H1 (cell line): Measurements from ENCODE around the gene CPA2. TPM values are rescaled to one million over a fixed set of nuclear protein-coding genes. Genes with fewer than 3 reads are reported as not detected.

Experiments
- CTCF ChIA-PET: fragments of 300-600 bp; sonication (Branson Sonifier 250); formaldehyde crosslinking; loops from one replicate; lab custom pipeline; 2021; ENCODE audit not compliant: partially characterized antibody; lab: Charles Lee
- POLR2A ChIA-PET: fragments of 300-600 bp; sonication (Branson Sonifier 250); formaldehyde crosslinking; loops from one replicate; lab custom pipeline; 2021; ENCODE audit warnings: inconsistent platforms; ENCODE audit not compliant: partially characterized antibody; lab: Charles Lee
- DNase-seq, 2 experiments: peaks; one replicate each; pipeline versions ENCODE4 v3.0.0 to v3.0.0-alpha.2; 2010 to 2022; ENCODE audit warnings: low spot score in 2 of 2, low read depth in 1 of 2, mixed read lengths in 1 of 2
- FAIRE-seq: peaks from 2 replicates; lab custom pipeline; 2011; peaks lifted over from hg19 to GRCh38; lab: Jason Lieb, UNC
- H2AFZ ChIP-seq: 2 replicates; pipeline ENCODE4 v1.8.1; 2012; ENCODE audit warnings: low read length, inconsistent platforms
- H2AK5ac ChIP-seq: 2 replicates; pipeline ENCODE4 v1.6.1; 2013; ENCODE audit warnings: low read depth, low read length
- H2BK120ac ChIP-seq: replicated peaks from 2 replicates; pipeline ENCODE3; 2013; ENCODE audit warnings: low read depth, low read length, inconsistent platforms
- H2BK12ac ChIP-seq: 2 replicates; pipeline ENCODE4 v1.6.1; 2013; ENCODE audit warnings: low read depth, low read length
- H2BK15ac ChIP-seq: 2 replicates; pipeline ENCODE4 v1.6.1; 2013; ENCODE audit warnings: low read length
- H2BK20ac ChIP-seq: 2 replicates; pipeline ENCODE4 v1.6.1; 2013; ENCODE audit warnings: low read length
- H2BK5ac ChIP-seq: 2 replicates; pipeline ENCODE4 v1.6.1; 2013; ENCODE audit warnings: low read depth, low read length
- H3K14ac ChIP-seq: 2 replicates; pipeline ENCODE4 v1.6.1; 2013; ENCODE audit warnings: inconsistent platforms; ENCODE audit not compliant: insufficient read length
- H3K18ac ChIP-seq: 2 replicates; pipeline ENCODE4 v1.6.1; 2013; ENCODE audit warnings: low read length; ENCODE audit errors: extremely low read depth
- H3K23ac ChIP-seq: 2 replicates; pipeline ENCODE4 v1.6.1; 2013; ENCODE audit warnings: inconsistent platforms; ENCODE audit not compliant: insufficient read length
- H3K23me2 ChIP-seq: 2 replicates; pipeline ENCODE4 v1.6.1; 2013; ENCODE audit warnings: low read depth, low read length
- H3K27ac ChIP-seq: 2 replicates; pipeline ENCODE4 v1.6.1; 2011; ENCODE audit warnings: low read depth, low read length, inconsistent platforms
- H3K27me3 ChIP-seq, 4 experiments: replicated peaks in 1 of 4; 1 replicate in 1 of 4; 2 replicates in 3 of 4; pipeline versions ENCODE4 v1.6.1 to v1.8.1; 2011 to 2013; ENCODE audit warnings: low read length in 3 of 4, mild to moderate bottlenecking in 3 of 4, inconsistent platforms in 2 of 4, mixed read lengths in 2 of 4, moderate library complexity in 1 of 4; ENCODE audit not compliant: control insufficient read depth in 3 of 4, insufficient read depth in 3 of 4; ENCODE audit errors: extremely low read depth in 1 of 4
- H3K36me3 ChIP-seq, 4 experiments: 2 replicates each; pipeline versions ENCODE4 v1.6.1 to v1.8.1; 2011 to 2013; ENCODE audit warnings: mild to moderate bottlenecking in 4 of 4, low read length in 3 of 4, moderate library complexity in 2 of 4, control low read depth in 1 of 4, inconsistent platforms in 1 of 4; ENCODE audit not compliant: insufficient read depth in 4 of 4, control insufficient read depth in 2 of 4
- H3K4ac ChIP-seq: replicated peaks from 2 replicates; pipeline ENCODE3; 2013; ENCODE audit warnings: low read length, low read depth, mixed read lengths, inconsistent platforms; ENCODE audit not compliant: insufficient read length
- H3K4me1 ChIP-seq, 4 experiments: replicated peaks in 1 of 4; 1 replicate in 1 of 4; 2 replicates in 3 of 4; pipeline versions ENCODE4 v1.6.1 to v1.8.1; 2011 to 2013; ENCODE audit warnings: low read length in 3 of 4, inconsistent platforms in 2 of 4, mixed read lengths in 1 of 4; ENCODE audit not compliant: insufficient read depth in 4 of 4, control insufficient read depth in 3 of 4
- H3K4me2 ChIP-seq, 2 experiments: 2 replicates each; pipeline versions ENCODE4 v1.6.1 to v1.8.1; 2011 to 2013; ENCODE audit warnings: low read depth in 2 of 2, low read length in 2 of 2, control low read depth in 1 of 2, inconsistent platforms in 1 of 2, mild to moderate bottlenecking in 1 of 2; ENCODE audit not compliant: insufficient read depth in 1 of 2
- H3K4me3 ChIP-seq, 4 experiments: fragments of 200-600, 300-600 bp in 1 of 4; sonication (generic), shearing (Covaris generic), sonication (Bioruptor Twin) in 1 of 4; 2 replicates each; pipeline versions ENCODE4 v1.5.1 to v1.8.1; 2011 to 2016; ENCODE audit warnings: low read length in 4 of 4, low read depth in 3 of 4, control low read depth in 2 of 4, inconsistent platforms in 2 of 4, mild to moderate bottlenecking in 2 of 4, mixed read lengths in 1 of 4, moderate library complexity in 1 of 4; ENCODE audit not compliant: insufficient read depth in 2 of 4; ENCODE audit errors: extremely low read depth in 1 of 4
- H3K56ac ChIP-seq: replicated peaks from 2 replicates; pipeline ENCODE3; 2013; ENCODE audit warnings: low read depth, mild to moderate bottlenecking, mixed read lengths, low read length, inconsistent platforms; ENCODE audit not compliant: insufficient read length
- H3K79me1 ChIP-seq: 2 replicates; pipeline ENCODE4 v1.6.1; 2013; ENCODE audit warnings: low read depth, low read length, control low read depth
- H3K79me2 ChIP-seq, 2 experiments: 2 replicates each; pipeline versions ENCODE4 v1.6.1 to v1.8.1; 2012 to 2013; ENCODE audit warnings: low read length in 2 of 2, mild to moderate bottlenecking in 2 of 2, inconsistent platforms in 1 of 2; ENCODE audit not compliant: insufficient read depth in 2 of 2, control insufficient read depth in 1 of 2
- H3K9ac ChIP-seq, 4 experiments: replicated peaks in 1 of 4; 1 replicate in 1 of 4; 2 replicates in 3 of 4; pipeline versions ENCODE4 v1.6.1 to v1.8.1; 2011 to 2013; ENCODE audit warnings: low read depth in 3 of 4, low read length in 3 of 4, control low read depth in 2 of 4, mild to moderate bottlenecking in 2 of 4, moderate library complexity in 2 of 4, inconsistent platforms in 1 of 4; ENCODE audit errors: extremely low read depth in 1 of 4
- H3K9me3 ChIP-seq, 2 experiments: 2 replicates each; pipeline versions ENCODE4 v1.6.1 to v1.8.1; 2012 to 2013; ENCODE audit warnings: mild to moderate bottlenecking in 2 of 2, moderate library complexity in 2 of 2, control low read depth in 1 of 2, inconsistent platforms in 1 of 2, low read depth in 1 of 2, low read length in 1 of 2, mixed read lengths in 1 of 2; ENCODE audit not compliant: insufficient read depth in 2 of 2
- H4K20me1 ChIP-seq, 2 experiments: replicated peaks in 1 of 2; 2 replicates each; pipeline versions ENCODE3 to v1.8.1; 2011 to 2013; ENCODE audit warnings: inconsistent platforms in 2 of 2, low read length in 2 of 2, mild to moderate bottlenecking in 1 of 2; ENCODE audit not compliant: insufficient read depth in 2 of 2, control insufficient read depth in 1 of 2
- H4K5ac ChIP-seq: 2 replicates; pipeline ENCODE4 v1.6.1; 2013; ENCODE audit warnings: low read length, low read depth, mixed read lengths, inconsistent platforms; ENCODE audit not compliant: insufficient read length
- H4K8ac ChIP-seq: 2 replicates; pipeline ENCODE4 v1.8.0; 2013; ENCODE audit warnings: mild to moderate bottlenecking, moderate library complexity, low read length, inconsistent platforms; ENCODE audit not compliant: insufficient read depth; ENCODE audit errors: extremely low read depth
- H4K91ac ChIP-seq: replicated peaks from 2 replicates; pipeline ENCODE3; 2013; ENCODE audit warnings: low read length, mixed read lengths, inconsistent platforms; ENCODE audit not compliant: insufficient read length
- BACH1 ChIP-seq: IDR thresholded peaks from 2 replicates; pipeline ENCODE4 v1.6.1; 2012; ENCODE audit warnings: low read length, improper control_type of control experiment
- MAFK ChIP-seq: IDR thresholded peaks from 2 replicates; pipeline ENCODE4 v1.6.1; 2012; ENCODE audit warnings: low read depth, mild to moderate bottlenecking, improper control_type of control experiment, low read length
- NANOG ChIP-seq: IDR thresholded peaks from 2 replicates; pipeline ENCODE4 v1.6.1; 2011; ENCODE audit warnings: low read length, low read depth, mild to moderate bottlenecking, inconsistent platforms; ENCODE audit not compliant: insufficient read depth, poor library complexity, severe bottlenecking
- NRF1 ChIP-seq: IDR thresholded peaks from 2 replicates; pipeline ENCODE4 v1.6.1; 2011; ENCODE audit warnings: mild to moderate bottlenecking, low read depth, low read length, improper control_type of control experiment
- RAD21 ChIP-seq, 2 experiments: IDR thresholded peaks in 1 of 2; conservative IDR thresholded peaks in 1 of 2; 2 replicates each; pipeline ENCODE4 v1.6.1; 2011; ENCODE audit warnings: low read depth in 2 of 2, low read length in 2 of 2, improper control_type of control experiment in 1 of 2, inconsistent platforms in 1 of 2, mild to moderate bottlenecking in 1 of 2, moderate library complexity in 1 of 2
- RNF2 ChIP-seq: fragments of 200-900, 300-1000 bp; sonication (generic); IDR thresholded peaks from 2 replicates; pipeline ENCODE4 v1.7.1; 2016; ENCODE audit warnings: borderline replicate concordance, low read depth, mild to moderate bottlenecking, antibody characterized with exemption, low read length; ENCODE audit not compliant: poor library complexity, severe bottlenecking; ENCODE audit errors: missing control alignments
- RXRA ChIP-seq: IDR thresholded peaks from 2 replicates; pipeline ENCODE4 v1.6.1; 2011; ENCODE audit warnings: low read depth, mild to moderate bottlenecking, low read length, moderate library complexity; ENCODE audit not compliant: insufficient read depth
- SIRT6 ChIP-seq: IDR thresholded peaks from one replicate; pipeline ENCODE4 v1.7.1; 2012; ENCODE audit warnings: low read length, inconsistent platforms
- TBP ChIP-seq: IDR thresholded peaks from 2 replicates; pipeline ENCODE4 v1.6.1; 2011; ENCODE audit warnings: low read depth, low read length, improper control_type of control experiment
- TCF12 ChIP-seq: IDR thresholded peaks from 2 replicates; pipeline ENCODE4 v1.6.1; 2011; ENCODE audit warnings: low read depth, mild to moderate bottlenecking, low read length
- TEAD4 ChIP-seq: IDR thresholded peaks from 2 replicates; pipeline ENCODE4 v1.6.1; 2012; ENCODE audit warnings: low read depth, low read length, inconsistent platforms, mixed read lengths
- USF2 ChIP-seq: IDR thresholded peaks from 2 replicates; pipeline ENCODE4 v1.6.1; 2011; ENCODE audit warnings: low read length, improper control_type of control experiment
- WGBS, 2 experiments: shearing (Covaris generic) in 1 of 2; methylation state at CpG; one replicate each; pipeline versions ENCODE4 v1.1.6 to v1.1.7; 2013 to 2015; ENCODE audit warnings: low lambda C conversion rate in 2 of 2, mixed read lengths in 2 of 2, inconsistent platforms in 1 of 2, low coverage in 1 of 2, missing lambda C conversion rate in 1 of 2; ENCODE audit not compliant: insufficient replicate concordance in 2 of 2, insufficient coverage in 1 of 2, insufficient read length in 1 of 2; ENCODE audit errors: extremely low coverage in 1 of 2, missing lambda C conversion rate in 1 of 2; 5-methylcytosine and 5-hydroxymethylcytosine counted together
- polyA plus RNA-seq, 7 experiments: library from polyadenylated mRNA; depleted of rRNA in 3 of 7; stranded (reverse) in 5 of 7; unstranded in 2 of 7; fragments of >200 nt in 5 of 7; fragments of 200-250 nt in 2 of 7; gene quantifications; 1 replicate in 5 of 7; 2 replicates in 1 of 7; 4 replicates in 1 of 7; pipeline versions ENCODE4 v1.2.1 to v1.2.3, GENCODE V29; 2011 to 2013; ENCODE audit warnings: missing spikeins in 2 of 7, mixed read lengths in 2 of 7
- total RNA-seq: library from RNA; stranded (reverse); fragmentation: NEBNext Ultra II Directional; extraction: Animal tissue kit (Norgen Biotek cat#: 25700); gene quantifications from 2 replicates; pipeline ENCODE4 v1.2.1, GENCODE V29; 2021

The CPA2 gene
- total and polyA plus RNA-seq, 2 of the 8 experiments (the other 6 are each of a cell fraction or from before 2014, with no cell fraction given): 0.21 TPM; not detected in 1

- H3K4me3 ChIP-seq: peak overlapping the region in 1 of 4 experiments; percentile 54; a peak in 3 of 8 replicates
- H3K79me1 ChIP-seq: no peaks in the 10 kb centered on the region
- H4K91ac ChIP-seq: no peak overlapping the region
- H3K36me3 ChIP-seq: no peaks in the 10 kb centered on the region
- H3K4ac ChIP-seq: no peak overlapping the region
- H4K20me1 ChIP-seq: no peaks in the 10 kb centered on the region
- H3K14ac ChIP-seq: no peak overlapping the region
- no peaks in the 10 kb centered on the region; the same call in 1 of the 2 replicates for H3K23me2 ChIP-seq
- no peak for DNase-seq
- no peak overlapping the region for H3K56ac ChIP-seq
- no peak overlapping the region for H3K9ac ChIP-seq
- no peak overlapping the region for H2BK5ac ChIP-seq
- H3K9me3 ChIP-seq: no peaks in the 10 kb centered on the region
- H3K18ac ChIP-seq: no peak overlapping the region; the same call in 1 of the 2 replicates
- H2BK20ac ChIP-seq: no peak overlapping the region
- H3K23ac ChIP-seq: no peak overlapping the region
- WGBS, 2 experiments: 73% methylated on average over 1 of the region's 1 CpG; no CpG with 5 or more reads in 1 of the 2 experiments
- peaks cover 6 to 27% (median 17%) of the 10 kb centered on the region in 4 experiments for H3K4me1 ChIP-seq
- H3K79me2 ChIP-seq: no peaks in the 10 kb centered on the region
- no peak overlapping the region for H2BK15ac ChIP-seq
- CTCF ChIA-PET: interaction anchor here (0.6 to 2.5 kb wide), 5 partner anchors 10 to 229 kb away, joined by 3 to 10 read pairs (median 3); no protein-coding TSS in a partner anchor
- no peak overlapping the region for H4K8ac ChIP-seq
- FAIRE-seq: no peak
- H2AFZ ChIP-seq: no peak overlapping the region
- H3K27ac ChIP-seq: peak overlapping the region; percentile 22; the same call in 1 of the 2 replicates
- H2BK120ac ChIP-seq: no peak overlapping the region
- POLR2A ChIA-PET: interaction anchor here (1.1 to 3.9 kb wide), 5 partner anchors 17 to 167 kb away, joined by 3 to 14 read pairs (median 5); partner anchors contain the start of gene TMEM209
- no peaks in the 10 kb centered on the region for H3K27me3 ChIP-seq
- peak overlapping the region; percentile 63 to 77; a peak in 3 of 4 replicates for H3K4me2 ChIP-seq
- H2BK12ac ChIP-seq: no peak overlapping the region
- H2AK5ac ChIP-seq: no peak overlapping the region
- H4K5ac ChIP-seq: peak overlapping the region; percentile 18
- TF ChIP-seq TCF12 (no peak), USF2 (no peak), RXRA (no peak), RAD21 (IDR thresholded peaks at IDR 0.05 in 1 of 2, conservative IDR thresholded peaks at IDR 0.05 in 1 of 2; ENCODE audit: low read depth in 2 of 2, low read length in 2 of 2) (no peak), MAFK (no peak), SIRT6 (no peak), NANOG (no peak), TEAD4 (no peak), RNF2 (no peak), BACH1 (no peak), NRF1 (no peak), TBP (no peak)
Observed at GRCh38 chr7:130274296-130274695, 7.6 kb downstream of the CPA2 start.
